ENCODE results near the gene MTUS2. TPM values are rescaled to one million over a fixed set of nuclear protein-coding genes. Genes with fewer than 3 reads are reported as not detected.
"Not testable (repeated sequence)": the region's sequence is repeated elsewhere in the genome, so short reads cannot be mapped to it uniquely, and the experiment has no call there.

Gene MTUS2
- total RNA-seq, 2 donors from 2014 or later = 1.9 to 4.9 TPM

GRCh38 chr13:29339386-29340272, 519.5 kb downstream of the MTUS2 start:
- ATAC-seq = no peak
- H3K9me3 ChIP-seq (ENCODE audit: control insufficient read depth, low read length, poor library complexity, severe bottlenecking) = no peaks in the 10 kb centered on the region
- Mint-ChIP-seq H3K27ac (no peak overlapping the region), H3K27me3 (no peaks in the 10 kb centered on the region), H3K4me3 (no peak overlapping the region), H3K36me3 (ENCODE audit: low read depth) (no peaks in the 10 kb centered on the region), H3K4me1 (no peaks in the 10 kb centered on the region)
- no peak for DNase-seq

- H3K9me3 ChIP-seq (ENCODE audit: control insufficient read depth, low read length, poor library complexity, severe bottlenecking); DNase-seq; H3K27me3 Mint-ChIP-seq; H3K36me3 Mint-ChIP-seq (ENCODE audit: low read depth); H3K4me1 Mint-ChIP-seq: not testable (repeated sequence)
- Mint-ChIP-seq H3K27ac (peak overlapping the region; percentile 6), H3K4me3 (peak overlapping the region; percentile 70)
- ATAC-seq = peak; percentile 57
Measured at GRCh38 chr13:29345860-29346582, 525.9 kb downstream of the MTUS2 start.

GRCh38 chr13:29355029-29355428, 534.9 kb downstream of the MTUS2 start:
- ATAC-seq = no peak
- DNase-seq = no peak

GRCh38 chr13:29359181-29359580, 539.0 kb downstream of the MTUS2 start:
- H3K4me3 Mint-ChIP-seq = no peak overlapping the region
- no peaks in the 10 kb centered on the region for H3K9me3 ChIP-seq (ENCODE audit: control insufficient read depth, low read length, poor library complexity, severe bottlenecking)
- no peak for DNase-seq
- H3K27ac Mint-ChIP-seq = no peak overlapping the region
- H3K36me3 Mint-ChIP-seq (ENCODE audit: low read depth) = no peaks in the 10 kb centered on the region
- ATAC-seq = no peak
- peaks cover 7% of the 10 kb centered on the region for H3K4me1 Mint-ChIP-seq
- H3K27me3 Mint-ChIP-seq = peaks cover 37% of the 10 kb centered on the region

More at GRCh38 chr13:29355029-29355428, 534.9 kb downstream of the MTUS2 start:
- Mint-ChIP-seq H3K4me3 (no peak overlapping the region), H3K27ac (no peak overlapping the region), H3K36me3 (ENCODE audit: low read depth) (peaks cover 4% of the 10 kb centered on the region), H3K4me1 (peaks cover 4% of the 10 kb centered on the region), H3K27me3 (peaks cover 56% of the 10 kb centered on the region)
- H3K9me3 ChIP-seq (ENCODE audit: control insufficient read depth, low read length, poor library complexity, severe bottlenecking) = no peaks in the 10 kb centered on the region

- Mint-ChIP-seq H3K36me3 (ENCODE audit: low read depth) (no peaks in the 10 kb centered on the region), H3K27me3 (peaks cover 22% of the 10 kb centered on the region), H3K27ac (no peak overlapping the region), H3K4me1 (peaks cover 5% of the 10 kb centered on the region), H3K4me3 (no peak overlapping the region)
- no peak for DNase-seq
- H3K9me3 ChIP-seq (ENCODE audit: control insufficient read depth, low read length, poor library complexity, severe bottlenecking) = no peaks in the 10 kb centered on the region
- no peak for ATAC-seq
Measured at GRCh38 chr13:29361716-29362115, 541.6 kb downstream of the MTUS2 start.

- H3K36me3 Mint-ChIP-seq (ENCODE audit: low read depth) = peaks cover 4% of the 10 kb centered on the region
- peaks cover 23% of the 10 kb centered on the region for H3K27me3 Mint-ChIP-seq
- ATAC-seq = peak; percentile 97
- H3K4me1 Mint-ChIP-seq = peaks cover 7% of the 10 kb centered on the region
- H3K9me3 ChIP-seq (ENCODE audit: control insufficient read depth, low read length, poor library complexity, severe bottlenecking) = no peaks in the 10 kb centered on the region
- no peak overlapping the region for H3K27ac Mint-ChIP-seq
- peak overlapping the region; percentile 36 for H3K4me3 Mint-ChIP-seq
- peak in 2 of 3 donors; percentile 14 to 18 for DNase-seq
Measured at GRCh38 chr13:29362849-29363604, 542.9 kb downstream of the MTUS2 start.

GRCh38 chr13:29369060-29369743, 549.1 kb downstream of the MTUS2 start:
- Mint-ChIP-seq H3K4me1 (peaks cover 8% of the 10 kb centered on the region), H3K36me3 (ENCODE audit: low read depth) (peaks cover 4% of the 10 kb centered on the region), H3K4me3 (peak overlapping the region; percentile 66), H3K27me3 (peaks cover 27% of the 10 kb centered on the region), H3K27ac (peak overlapping the region; percentile 54)
- no peaks in the 10 kb centered on the region for H3K9me3 ChIP-seq (ENCODE audit: control insufficient read depth, low read length, poor library complexity, severe bottlenecking)
- DNase-seq (no peak), ATAC-seq (peak; percentile 72)

- Mint-ChIP-seq H3K4me3 (no peak overlapping the region), H3K27me3 (peaks cover 4% of the 10 kb centered on the region), H3K4me1 (no peaks in the 10 kb centered on the region), H3K27ac (no peak overlapping the region), H3K36me3 (ENCODE audit: low read depth) (peaks cover 2% of the 10 kb centered on the region)
- DNase-seq (no peak), ATAC-seq (no peak)
- H3K9me3 ChIP-seq (ENCODE audit: control insufficient read depth, low read length, poor library complexity, severe bottlenecking) = no peaks in the 10 kb centered on the region
Measured at GRCh38 chr13:29379281-29379680, 559.1 kb downstream of the MTUS2 start.

GRCh38 chr13:29379865-29380264, 559.7 kb downstream of the MTUS2 start:
- H3K4me1 Mint-ChIP-seq = no peaks in the 10 kb centered on the region
- DNase-seq = no peak
- H3K36me3 Mint-ChIP-seq (ENCODE audit: low read depth) = peaks cover 2% of the 10 kb centered on the region
- H3K27me3 Mint-ChIP-seq = peaks cover 4% of the 10 kb centered on the region
- no peak overlapping the region for H3K27ac Mint-ChIP-seq
- ATAC-seq = no peak
- no peak overlapping the region for H3K4me3 Mint-ChIP-seq
- H3K9me3 ChIP-seq (ENCODE audit: control insufficient read depth, low read length, poor library complexity, severe bottlenecking) = no peaks in the 10 kb centered on the region

GRCh38 chr13:29382021-29382420, 561.9 kb downstream of the MTUS2 start:
- Mint-ChIP-seq H3K4me1 (no peaks in the 10 kb centered on the region), H3K4me3 (no peak overlapping the region), H3K27ac (no peak overlapping the region), H3K36me3 (ENCODE audit: low read depth) (no peaks in the 10 kb centered on the region), H3K27me3 (no peaks in the 10 kb centered on the region)
- ATAC-seq (no peak), DNase-seq (no peak)
- H3K9me3 ChIP-seq (ENCODE audit: control insufficient read depth, low read length, poor library complexity, severe bottlenecking) = no peaks in the 10 kb centered on the region

GRCh38 chr13:29383476-29383875, 563.3 kb downstream of the MTUS2 start:
- ATAC-seq (no peak), DNase-seq (no peak)
- H3K4me1 Mint-ChIP-seq = no peaks in the 10 kb centered on the region
- no peaks in the 10 kb centered on the region for H3K36me3 Mint-ChIP-seq (ENCODE audit: low read depth)
- no peak overlapping the region for H3K4me3 Mint-ChIP-seq
- H3K27me3 Mint-ChIP-seq = no peaks in the 10 kb centered on the region
- no peaks in the 10 kb centered on the region for H3K9me3 ChIP-seq (ENCODE audit: control insufficient read depth, low read length, poor library complexity, severe bottlenecking)
- no peak overlapping the region for H3K27ac Mint-ChIP-seq

GRCh38 chr13:29384466-29384865, 564.3 kb downstream of the MTUS2 start:
- H3K27me3 Mint-ChIP-seq = no peaks in the 10 kb centered on the region
- no peaks in the 10 kb centered on the region for H3K36me3 Mint-ChIP-seq (ENCODE audit: low read depth)
- no peaks in the 10 kb centered on the region for H3K4me1 Mint-ChIP-seq
- ATAC-seq = no peak
- H3K4me3 Mint-ChIP-seq = no peak overlapping the region
- H3K9me3 ChIP-seq (ENCODE audit: control insufficient read depth, low read length, poor library complexity, severe bottlenecking) = no peaks in the 10 kb centered on the region
- DNase-seq = no peak
- H3K27ac Mint-ChIP-seq = no peak overlapping the region
